ENCODE results near the gene SKAP2. TPM values are rescaled to one million over a fixed set of nuclear protein-coding genes. Genes with fewer than 3 reads are reported as not detected.

Gene SKAP2
- total and polyA plus RNA-seq, 2 of the 13 experiments (the other 11 are each of a cell fraction or from before 2014, with no cell fraction given) = 3.6 to 12.9 TPM

GRCh38 chr7:26864309-26865093, at the start of gene SKAP2 (continued):
- peak; percentile 37 for TF ChIP-seq GMEB2 (CRISPR knock-in tag; IDR thresholded peaks at IDR 0.05; ENCODE audit: low read depth)
- TF ChIP-seq EED (CRISPR knock-in tag; IDR thresholded peaks at IDR 0.05) = no peak
- TF ChIP-seq ZNF672 (CRISPR knock-in tag; IDR thresholded peaks at IDR 0.05) = no peak
- no peak; the same call in 1 of the 2 replicates for TF ChIP-seq ZFP90 (CRISPR knock-in tag; IDR thresholded peaks at IDR 0.05; ENCODE audit: borderline replicate concordance)
- no peak for TF ChIP-seq AHR (CRISPR knock-in tag; IDR thresholded peaks at IDR 0.05)
- peak; percentile 34; the same call in 1 of the 2 replicates for TF ChIP-seq ZNF644 (CRISPR knock-in tag; IDR thresholded peaks at IDR 0.05; ENCODE audit: low read depth)
- no peak for TF ChIP-seq ZNF780A (CRISPR knock-in tag; IDR thresholded peaks at IDR 0.05)
- no peak; the same call in 1 of the 2 replicates for TF ChIP-seq NFAT5 (CRISPR knock-in tag; IDR thresholded peaks at IDR 0.05)
- TF ChIP-seq NFE2L2 (IDR thresholded peaks at IDR 0.05; ENCODE audit: low read length) = no peak
- TF ChIP-seq FOXA1 (IDR thresholded peaks at IDR 0.05) = no peak
- TF ChIP-seq FOXA1 (CRISPR knock-in tag; IDR thresholded peaks at IDR 0.05) = no peak
- TF ChIP-seq ZNF660 (CRISPR knock-in tag; IDR thresholded peaks at IDR 0.05; ENCODE audit: borderline replicate concordance, low read depth) = no peak
- TF ChIP-seq ZNF496 (CRISPR knock-in tag; IDR thresholded peaks at IDR 0.05; ENCODE audit: insufficient replicate concordance) = no peak
- TF ChIP-seq ZNF678 (CRISPR knock-in tag; IDR thresholded peaks at IDR 0.05) = no peak
- no peak for TF ChIP-seq ZNF180 (CRISPR knock-in tag; IDR thresholded peaks at IDR 0.05; ENCODE audit: borderline replicate concordance, low read depth)
- TF ChIP-seq ZXDC (CRISPR knock-in tag; IDR thresholded peaks at IDR 0.05) = no peak
- TF ChIP-seq TCF7 (IDR thresholded peaks at IDR 0.05; ENCODE audit: low read depth) = no peak
- peak; percentile 82; the same call in 1 of the 2 replicates for TF ChIP-seq ZBTB26 (CRISPR knock-in tag; IDR thresholded peaks at IDR 0.05; ENCODE audit: borderline replicate concordance)
- TF ChIP-seq ZNF598 (CRISPR knock-in tag; IDR thresholded peaks at IDR 0.05; ENCODE audit: borderline replicate concordance) = peak; percentile 62; the same call in 1 of the 2 replicates
- no peak for TF ChIP-seq TEAD3 (CRISPR knock-in tag; optimal IDR thresholded peaks at IDR 0.05; ENCODE audit: borderline replicate concordance)
